GM23338 (cell line): ENCODE measurements around the gene JUNB. TPM values are rescaled to one million over a fixed set of nuclear protein-coding genes. Genes with fewer than 3 reads are reported as not detected.
A peak's percentile ranks its signal among the peaks of the same experiment; 100 is the strongest.

ENCODE experiments used
- ATAC-seq: fragments of 200-7000 bp; cut with Tn5 transposase; 3 replicates; pipeline ENCODE4 v1.9.1; 2020
- DNase-seq: peaks from one replicate; pipeline ENCODE4 v3.0.0-alpha.2; 2015; ENCODE audit warnings: low spot score
- H2AFZ ChIP-seq: fragments of 200-600 bp; sonication (generic); 2 replicates; pipeline ENCODE4 v1.8.0; 2016; ENCODE audit warnings: antibody characterized with exemption, mild to moderate bottlenecking, moderate library complexity
- H3F3A ChIP-seq: fragments of 200-600 bp; sonication (generic); replicated peaks from 2 replicates; pipeline ENCODE4 v1.8.0; 2017; ENCODE audit warnings: antibody characterized with exemption, mixed run types, low read depth
- H3K27ac ChIP-seq: fragments of 200-600 bp; sonication (generic); 2 replicates; pipeline ENCODE4 v1.6.1; 2016; ENCODE audit warnings: low read depth
- H3K27me3 ChIP-seq: fragments of 200-600 bp; sonication (generic); 2 replicates; pipeline ENCODE4 v1.8.0; 2016; ENCODE audit warnings: mild to moderate bottlenecking, mixed run types, moderate library complexity; ENCODE audit not compliant: insufficient read depth
- H3K36me3 ChIP-seq: fragments of 200-600 bp; sonication (generic); 2 replicates; pipeline ENCODE4 v1.8.0; 2016; ENCODE audit warnings: mild to moderate bottlenecking; ENCODE audit not compliant: insufficient read depth
- H3K4me1 ChIP-seq: fragments of 200-600 bp; sonication (generic); 2 replicates; pipeline ENCODE4 v1.8.0; 2016; ENCODE audit warnings: mild to moderate bottlenecking, moderate library complexity; ENCODE audit not compliant: insufficient read depth
- H3K4me2 ChIP-seq: fragments of 200-600 bp; sonication (generic); 2 replicates; pipeline ENCODE4 v1.7.1; 2017; ENCODE audit warnings: mixed run types
- H3K4me3 ChIP-seq: fragments of 200-600 bp; sonication (generic); 2 replicates; pipeline ENCODE4 v1.6.1; 2016; ENCODE audit warnings: mixed run types
- H3K79me2 ChIP-seq: fragments of 200-600 bp; sonication (generic); replicated peaks from 2 replicates; pipeline ENCODE4 v1.8.0; 2017; ENCODE audit warnings: mild to moderate bottlenecking; ENCODE audit not compliant: insufficient read depth
- H3K9me2 ChIP-seq: fragments of 200-600 bp; sonication (generic); 2 replicates; pipeline ENCODE4 v1.8.0; 2017; ENCODE audit not compliant: insufficient read depth
- H4K20me1 ChIP-seq: fragments of 200-600 bp; sonication (generic); replicated peaks from 2 replicates; pipeline ENCODE4 v1.8.0; 2017; ENCODE audit warnings: mild to moderate bottlenecking; ENCODE audit not compliant: insufficient read depth
- H3K27ac Mint-ChIP-seq: 2 replicates; pipeline ENCODE4 v1.8.0; 2020; ENCODE audit warnings: inconsistent platforms, mild to moderate bottlenecking, moderate library complexity, mixed read lengths
- H3K27me3 Mint-ChIP-seq: 3 replicates; pipeline ENCODE4 v1.8.0; 2022; ENCODE audit warnings: low read depth, mild to moderate bottlenecking, moderate library complexity, mixed read lengths, inconsistent platforms; ENCODE audit not compliant: insufficient read depth, poor library complexity
- H3K36me3 Mint-ChIP-seq: 3 replicates; pipeline ENCODE4 v1.8.0; 2021; ENCODE audit warnings: low read depth, mild to moderate bottlenecking, inconsistent platforms, moderate library complexity, mixed read lengths
- H3K4me1 Mint-ChIP-seq: 3 replicates; pipeline ENCODE4 v1.8.0; 2020; ENCODE audit warnings: mild to moderate bottlenecking, inconsistent platforms, mixed read lengths
- H3K4me3 Mint-ChIP-seq: 3 replicates; pipeline ENCODE4 v1.8.0; 2021; ENCODE audit warnings: moderate library complexity, mild to moderate bottlenecking, inconsistent platforms, mixed read lengths
- H3K9me3 Mint-ChIP-seq: 3 replicates; pipeline ENCODE4 v1.8.0; 2020; ENCODE audit warnings: moderate library complexity, mild to moderate bottlenecking, inconsistent platforms, mixed read lengths
- CREB1 ChIP-seq: fragments of 250-450 bp; sonication (Bioruptor Pico); IDR thresholded peaks from 2 replicates; pipeline ENCODE4 v1.5.0; 2020; ENCODE audit warnings: low read depth, mild to moderate bottlenecking, moderate library complexity
- CTCF ChIP-seq, 2 experiments: fragments of 200-600 bp in 1 of 2; sonication (generic) in 1 of 2; conservative IDR thresholded peaks; 2 replicates each; pipeline versions ENCODE4 v1.5.1 to v1.6.1; 2016 to 2017; ENCODE audit warnings: antibody characterized with exemption in 2 of 2, low read depth in 2 of 2, mild to moderate bottlenecking in 2 of 2, moderate library complexity in 1 of 2
- ETS1 ChIP-seq: IDR thresholded peaks from 2 replicates; pipeline ENCODE4 v1.6.1; 2016; ENCODE audit warnings: antibody characterized with exemption
- EZH2 ChIP-seq: fragments of 200-600 bp; sonication (generic); IDR thresholded peaks from one replicate; pipeline ENCODE4 v1.8.0; 2017; ENCODE audit warnings: antibody characterized with exemption, mild to moderate bottlenecking, low read depth; ENCODE audit not compliant: unreplicated experiment
- EZH2phosphoT487 ChIP-seq: fragments of 200-600 bp; sonication (generic); IDR thresholded peaks from one replicate; pipeline ENCODE4 v1.8.1; 2018; ENCODE audit warnings: antibody characterized with exemption; ENCODE audit not compliant: unreplicated experiment
- JUNB ChIP-seq: IDR thresholded peaks from one replicate; pipeline ENCODE4 v1.6.1; 2016; ENCODE audit warnings: antibody characterized with exemption; ENCODE audit not compliant: unreplicated experiment
- POLR2AphosphoS5 ChIP-seq: IDR thresholded peaks from 2 replicates; pipeline ENCODE4 v1.6.1; 2016; ENCODE audit warnings: antibody characterized with exemption, low read depth
- REST ChIP-seq: IDR thresholded peaks from one replicate; pipeline ENCODE4 v1.6.1; 2018; ENCODE audit warnings: antibody characterized with exemption; ENCODE audit not compliant: unreplicated experiment
- ZNF331 ChIP-seq: fragments of 250-450 bp; sonication (Bioruptor Pico); IDR thresholded peaks from 2 replicates; pipeline ENCODE4 v1.5.0; 2020; ENCODE audit warnings: low read depth, mild to moderate bottlenecking, moderate library complexity
- polyA plus RNA-seq: library from polyadenylated mRNA; unstranded; fragments of >200 nt; fragmentation: Nextera tagmentation; extraction: Ambion mirVana; gene quantifications from 2 replicates; pipeline ENCODE4 v1.2.1, GENCODE V29; 2016
- total RNA-seq: library from RNA; depleted of rRNA; stranded (reverse); fragments of >200 nt; shearing (Covaris generic); gene quantifications from 2 replicates; pipeline ENCODE4 v1.2.3, GENCODE V29; 2014

Gene JUNB
- total and polyA plus RNA-seq, 2 experiments from 2014 or later: 7.7 to 20.2 TPM

GRCh38 chr19:12772323-12772722 lies 19.0 kb upstream of the JUNB start:
- ATAC-seq (no peak), DNase-seq (no peak)
- Mint-ChIP-seq H3K27ac (no peak overlapping the region), H3K4me1 (peaks cover 23% of the 10 kb centered on the region), H3K9me3 (no peaks in the 10 kb centered on the region; the same call in 2 of the 3 replicates), H3K4me3 (no peak overlapping the region), H3K36me3 (peaks cover 39% of the 10 kb centered on the region), H3K27me3 (peaks cover 16% of the 10 kb centered on the region)
- H3F3A ChIP-seq: peaks cover 28% of the 10 kb centered on the region
- H3K27ac ChIP-seq: no peak overlapping the region
- H3K4me2 ChIP-seq: no peak overlapping the region
- H3K9me2 ChIP-seq: no peaks in the 10 kb centered on the region
- H4K20me1 ChIP-seq: no peaks in the 10 kb centered on the region; the same call in 1 of the 2 replicates
- peaks cover 6% of the 10 kb centered on the region; the same call in 1 of the 2 replicates for H3K79me2 ChIP-seq
- 0 out of 2 replicates have a peak, but pooled peaks cover 7% of the 10 kb centered on the region for H3K36me3 ChIP-seq
- H2AFZ ChIP-seq: no peak overlapping the region
- peaks cover 12% of the 10 kb centered on the region; the same call in 1 of the 2 replicates for H3K4me1 ChIP-seq
- no peak overlapping the region for H3K4me3 ChIP-seq
- no peak for TF ChIP-seq POLR2AphosphoS5
- TF ChIP-seq REST: no peak
- TF ChIP-seq JUNB: no peak
- no peak for TF ChIP-seq CTCF (conservative IDR thresholded peaks at IDR 0.05; ENCODE audit: low read depth in 2 of 2)
- no peak for TF ChIP-seq EZH2phosphoT487
- no peak for TF ChIP-seq ETS1
- no peak for TF ChIP-seq CREB1 (CRISPR knock-in tag)
- no peak for TF ChIP-seq EZH2
- no peak for TF ChIP-seq ZNF331 (CRISPR knock-in tag)
- H3K27me3 ChIP-seq: no peaks in the 10 kb centered on the region

- Histone ChIP-seq H3K36me3 (0 out of 2 replicates have a peak, but pooled peaks cover 7% of the 10 kb centered on the region), H3K27me3 (no peaks in the 10 kb centered on the region), H3K27ac (no peak overlapping the region), H3F3A (peaks cover 35% of the 10 kb centered on the region), H3K9me2 (no peaks in the 10 kb centered on the region), H3K4me1 (peaks cover 12% of the 10 kb centered on the region; the same call in 1 of the 2 replicates), H4K20me1 (no peaks in the 10 kb centered on the region; the same call in 1 of the 2 replicates), H2AFZ (no peak overlapping the region), H3K79me2 (peaks cover 6% of the 10 kb centered on the region; the same call in 1 of the 2 replicates), H3K4me3 (no peak overlapping the region), H3K4me2 (no peak overlapping the region)
- peak; percentile 29 to 46; a peak in 3 of 4 replicates for TF ChIP-seq CTCF (conservative IDR thresholded peaks at IDR 0.05; ENCODE audit: low read depth in 2 of 2)
- no peak for TF ChIP-seq EZH2
- peaks cover 27% of the 10 kb centered on the region for H3K4me1 Mint-ChIP-seq
- H3K9me3 Mint-ChIP-seq: no peaks in the 10 kb centered on the region; the same call in 2 of the 3 replicates
- no peak for ATAC-seq
- peaks cover 12% of the 10 kb centered on the region for H3K27me3 Mint-ChIP-seq
- H3K4me3 Mint-ChIP-seq: peak overlapping the region; percentile 42
- no peak overlapping the region; the same call in 1 of the 2 replicates for H3K27ac Mint-ChIP-seq
- DNase-seq: no peak
- H3K36me3 Mint-ChIP-seq: peaks cover 29% of the 10 kb centered on the region
Measured at GRCh38 chr19:12773571-12773970, 17.7 kb upstream of the JUNB start.
